ENCODE data around the gene OAS2. TPM values are rescaled to one million over a fixed set of nuclear protein-coding genes. Genes with fewer than 3 reads are reported as not detected.

OAS2 gene
- total RNA-seq, 1 donor from 2014 or later: 4.5 TPM

GRCh38 chr12:113019025-113019424 is 40.7 kb downstream of the OAS2 start:
- DNase-seq (ENCODE audit: low read depth in 2 of 2): peak; percentile 63 to 92

- no peak for DNase-seq (ENCODE audit: low read depth in 2 of 2)
Observed at GRCh38 chr12:113021500-113021899, 43.2 kb downstream of the OAS2 start.

GRCh38 chr12:113022563-113023297 is 44.4 kb downstream of the OAS2 start:
- no peak for DNase-seq (ENCODE audit: low read depth in 2 of 2)

GRCh38 chr12:113027726-113028125 is 49.4 kb downstream of the OAS2 start:
- no peak for DNase-seq (ENCODE audit: low read depth in 2 of 2)

- DNase-seq (ENCODE audit: low read depth in 2 of 2): peak; percentile 50 to 66
Observed at GRCh38 chr12:113030875-113031525, 52.7 kb downstream of the OAS2 start.

GRCh38 chr12:113039911-113040445 is 61.7 kb downstream of the OAS2 start:
- DNase-seq (ENCODE audit: low read depth in 2 of 2): no peak

- peak; percentile 51 to 83 for DNase-seq (ENCODE audit: low read depth in 2 of 2)
Observed at GRCh38 chr12:113040722-113041171, 62.4 kb downstream of the OAS2 start.

- no peak for DNase-seq (ENCODE audit: low read depth in 2 of 2)
Observed at GRCh38 chr12:113041560-113041959, 63.2 kb downstream of the OAS2 start.

- no peak for DNase-seq (ENCODE audit: low read depth in 2 of 2)
Observed at GRCh38 chr12:113043240-113043639, 64.9 kb downstream of the OAS2 start.

- DNase-seq (ENCODE audit: low read depth in 2 of 2): no peak
Observed at GRCh38 chr12:113044516-113044915, 66.2 kb downstream of the OAS2 start.

- DNase-seq (ENCODE audit: low read depth in 2 of 2): peak; percentile 41 to 67
Observed at GRCh38 chr12:113048716-113049127, 70.4 kb downstream of the OAS2 start.

- peak in 1 of 2 donors; percentile 18 for DNase-seq (ENCODE audit: low read depth in 2 of 2)
Observed at GRCh38 chr12:113049976-113050742, 71.8 kb downstream of the OAS2 start.

- DNase-seq (ENCODE audit: low read depth in 2 of 2): no peak
Observed at GRCh38 chr12:113050795-113051194, 72.5 kb downstream of the OAS2 start.

GRCh38 chr12:113051759-113052158 is 73.4 kb downstream of the OAS2 start:
- no peak for DNase-seq (ENCODE audit: low read depth in 2 of 2)

- no peak for DNase-seq (ENCODE audit: low read depth in 2 of 2)
Observed at GRCh38 chr12:113052326-113052725, 74.0 kb downstream of the OAS2 start.

- DNase-seq (ENCODE audit: low read depth in 2 of 2): no peak
Observed at GRCh38 chr12:113054948-113055486, 76.7 kb downstream of the OAS2 start.

- no peak for DNase-seq (ENCODE audit: low read depth in 2 of 2)
Observed at GRCh38 chr12:113055594-113056380, 77.5 kb downstream of the OAS2 start.

- no peak for DNase-seq (ENCODE audit: low read depth in 2 of 2)
Observed at GRCh38 chr12:113056381-113056630, 78.0 kb downstream of the OAS2 start.

GRCh38 chr12:113056631-113057488 is 78.5 kb downstream of the OAS2 start, which contains the start of gene DTX1:
Gene DTX1 (plus strand): TSS chr12:113056730. CDS start chr12:113058193, 1,463 bp downstream.
- no peak for DNase-seq (ENCODE audit: low read depth in 2 of 2)
